Activated naive CD8-positive, alpha-beta T cell treated with anti-CD3 and anti-CD28 coated beads, Interleukin-2, amount 50 U/mL, for 16 hours (primary cell): Measurements from ENCODE around the gene FBXL12.
"Not testable (repeated sequence)": the region's sequence is repeated elsewhere in the genome, so short reads cannot be mapped to it uniquely, and the experiment has no call there.

Experiments used
- DNase-seq: peaks from one replicate; pipeline ENCODE4 v3.0.0-alpha.2; 2020; ENCODE audit warnings: low read depth, low spot score

Gene FBXL12

GRCh38 chr19:9818734-9819595, at the start of gene FBXL12:
Gene FBXL12, minus strand, starts transcription at chr19:9819079. Its CDS starts 266 bp downstream, at chr19:9818813.
- DNase-seq: peak; percentile 100

GRCh38 chr19:9865732-9866501, 47.0 kb upstream of the FBXL12 start:
- no peak for DNase-seq

GRCh38 chr19:9863759-9864158, 44.9 kb upstream of the FBXL12 start:
- DNase-seq: no peak

DNA sequence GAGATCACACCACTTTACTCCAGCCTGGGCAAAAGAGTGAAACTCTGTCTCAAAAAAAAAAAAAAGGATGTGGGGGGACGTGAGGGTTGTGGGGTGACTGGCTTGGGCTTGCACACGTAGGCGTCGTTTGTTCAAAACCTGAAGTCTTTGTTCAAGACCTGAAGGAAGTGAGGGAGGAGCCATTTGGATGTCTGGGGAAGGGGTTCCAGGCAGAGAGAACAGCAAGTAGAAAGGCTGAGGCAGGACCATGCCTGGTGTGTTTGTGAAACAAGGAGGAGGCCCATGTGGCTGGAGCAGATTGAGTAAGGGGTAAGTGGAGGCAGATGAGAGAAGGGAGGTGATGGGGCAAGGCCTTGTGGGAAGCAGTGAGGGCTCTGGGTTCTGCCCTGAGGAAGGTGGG, 44.1 kb upstream of the FBXL12 start:
- DNase-seq: no peak

GRCh38 chr19:9861503-9861902, 42.6 kb upstream of the FBXL12 start:
- DNase-seq: no peak

DNA sequence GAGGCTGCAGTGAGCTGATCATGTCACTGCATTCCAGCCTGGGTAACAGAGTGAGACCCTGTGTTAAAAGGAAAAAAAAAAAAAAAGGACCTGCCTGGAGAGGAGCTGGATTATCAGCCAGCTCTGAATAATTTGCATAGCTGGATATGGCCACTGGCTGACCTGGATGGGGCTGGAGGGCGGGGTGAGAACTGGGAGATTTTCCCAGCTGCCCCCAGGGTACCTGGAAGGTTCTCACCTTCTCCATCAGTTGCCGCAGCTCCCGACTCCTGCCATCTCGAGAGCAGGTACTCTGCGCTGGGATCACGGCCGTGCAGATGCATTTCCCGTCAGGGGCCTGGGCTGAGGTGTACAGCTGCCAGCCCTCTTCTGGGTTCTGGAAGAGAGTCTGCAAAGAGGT, 41.5 kb upstream of the FBXL12 start:
- no peak for DNase-seq

GRCh38 chr19:9858766-9859165, 39.9 kb upstream of the FBXL12 start:
- no peak for DNase-seq

GRCh38 chr19:9857920-9858746, 39.3 kb upstream of the FBXL12 start:
- no peak for DNase-seq

- no peak for DNase-seq
Measured at GRCh38 chr19:9857076-9857721, 38.3 kb upstream of the FBXL12 start.

DNA sequence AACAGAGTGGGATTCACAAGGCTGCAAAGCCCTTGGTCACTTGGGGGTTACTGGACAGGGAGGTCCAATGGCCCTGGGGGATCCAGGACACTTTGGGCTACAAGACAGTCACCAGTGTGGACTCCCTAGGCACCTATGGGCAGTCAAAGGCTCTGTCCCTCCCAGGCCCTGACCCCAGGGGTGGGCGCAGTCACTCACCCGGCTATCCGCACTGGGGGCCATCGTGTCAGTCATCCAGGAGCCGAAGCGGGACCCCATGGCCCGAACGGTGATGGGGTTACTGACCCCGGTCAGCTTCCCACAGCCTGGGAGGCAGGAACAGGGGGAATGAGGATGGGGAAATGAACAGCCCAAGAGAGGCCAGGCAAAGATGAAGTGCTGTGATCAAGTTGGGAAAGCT, 37.7 kb upstream of the FBXL12 start:
- no peak for DNase-seq

DNA sequence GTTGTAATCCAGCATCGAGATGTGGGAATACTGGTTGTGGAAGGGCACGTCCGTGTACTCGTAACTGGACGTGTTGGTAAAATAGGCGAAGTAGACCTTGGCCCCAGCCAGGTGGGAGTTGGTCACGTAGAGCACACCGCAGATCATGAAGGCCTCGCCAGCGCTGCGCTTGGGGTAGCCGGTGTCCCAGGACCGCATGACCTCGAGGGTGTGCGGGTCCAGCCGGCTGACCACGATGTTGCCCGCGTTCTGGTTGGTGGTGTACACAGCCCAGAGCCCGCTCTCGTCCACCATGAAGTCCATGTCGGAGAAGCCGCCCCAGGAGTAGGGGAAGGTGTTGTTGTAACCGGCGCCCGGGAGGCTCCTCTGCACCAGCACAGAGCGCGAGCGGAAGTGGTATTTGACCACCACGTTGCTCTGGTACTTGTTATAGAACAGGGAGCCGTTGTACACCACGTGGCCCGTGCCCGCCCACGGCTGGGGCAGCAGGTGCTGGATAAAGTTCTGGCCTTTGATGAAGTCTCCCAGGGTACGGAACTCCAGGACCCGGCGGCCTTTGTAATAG, 35.5 kb upstream of the FBXL12 start:
- DNase-seq: no peak

GRCh38 chr19:9850235-9850959, 31.5 kb upstream of the FBXL12 start:
- DNase-seq: no peak

DNA sequence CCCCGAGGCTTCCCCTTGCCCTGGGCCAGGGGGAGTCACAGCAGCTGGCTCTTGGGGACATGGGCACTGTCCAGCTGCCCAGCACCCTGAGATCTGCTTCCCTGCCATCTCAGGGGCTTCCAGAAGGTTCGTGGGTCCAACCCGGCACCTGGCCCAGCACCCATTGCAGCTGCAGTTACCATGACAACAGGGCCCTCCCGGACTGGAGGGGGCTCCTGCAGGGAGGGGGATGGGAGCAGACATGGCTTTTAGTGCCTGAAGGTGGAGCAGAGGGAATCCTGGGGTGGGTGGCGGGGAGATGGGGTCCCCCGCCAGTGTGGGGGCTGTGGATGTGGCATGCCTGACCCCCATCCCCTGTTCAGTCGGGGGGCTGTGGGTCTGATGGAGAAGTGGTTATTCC, 30.9 kb upstream of the FBXL12 start:
- no peak for DNase-seq

- DNase-seq: no peak
Measured at GRCh38 chr19:9848762-9849161, 29.9 kb upstream of the FBXL12 start.

GRCh38 chr19:9848060-9848459, 29.2 kb upstream of the FBXL12 start:
- no peak for DNase-seq

- DNase-seq: no peak
Measured at GRCh38 chr19:9847087-9847671, 28.3 kb upstream of the FBXL12 start.

GRCh38 chr19:9843626-9844273, 24.9 kb upstream of the FBXL12 start:
- DNase-seq: not testable (repeated sequence)

DNA sequence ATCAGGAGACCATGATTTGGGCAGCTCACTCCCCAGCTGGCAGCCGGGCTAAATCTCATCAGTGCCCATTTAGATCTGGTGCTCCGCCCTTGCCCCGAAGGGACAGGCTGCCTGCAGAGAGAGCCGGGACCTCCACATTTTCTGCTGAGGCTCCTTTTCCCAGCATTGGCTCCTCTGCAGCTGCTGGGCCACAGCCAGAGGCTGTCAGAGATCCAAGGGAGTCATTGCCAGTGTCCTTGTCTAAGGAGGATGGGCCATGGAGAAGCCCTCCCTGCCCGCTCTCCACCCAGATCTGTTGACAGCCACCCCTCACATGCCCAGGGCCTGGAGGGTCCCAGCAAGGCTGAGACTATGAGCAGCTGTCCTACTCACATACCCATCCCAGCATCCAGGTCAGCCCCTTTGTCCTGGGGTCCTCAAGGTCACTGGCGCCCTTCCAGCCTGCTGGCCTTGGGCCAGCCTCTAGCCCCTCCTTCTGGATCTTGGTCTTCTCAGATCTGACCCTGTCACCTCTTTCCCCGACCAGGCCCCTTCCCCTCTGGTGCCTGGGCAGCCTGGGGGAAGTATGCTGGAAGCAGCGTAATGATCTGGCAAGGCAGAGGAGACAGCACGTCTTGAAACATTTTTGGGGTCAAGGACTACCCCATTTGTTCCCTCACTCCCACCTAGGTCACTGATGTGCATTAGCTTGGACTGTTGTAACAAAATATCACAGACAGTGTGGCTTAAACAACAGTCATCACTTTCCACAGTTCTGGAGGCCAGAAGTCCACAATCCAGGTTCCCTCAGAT, 24.2 kb upstream of the FBXL12 start:
- no peak for DNase-seq

DNA sequence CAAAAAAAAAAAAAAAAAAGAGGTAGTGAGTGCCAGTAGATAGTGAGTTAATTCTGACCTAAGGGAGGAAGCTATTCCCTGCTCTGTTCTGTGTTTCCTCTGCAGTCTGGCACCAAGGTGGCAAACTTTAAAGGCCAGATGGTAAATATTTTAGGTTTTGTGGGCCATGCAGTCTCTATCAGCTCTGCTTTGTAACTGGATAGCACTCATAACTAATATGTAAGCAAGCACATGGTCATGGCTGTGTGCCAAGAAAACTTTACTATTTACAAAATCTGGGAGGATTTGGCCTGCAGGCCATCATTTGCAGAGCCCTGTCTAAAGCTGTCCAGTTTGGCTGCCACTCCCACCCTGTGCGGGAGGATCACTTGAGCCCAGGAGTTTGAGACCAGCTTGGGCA, 20.5 kb upstream of the FBXL12 start:
- no peak for DNase-seq
